Osteoblast (primary cell): ENCODE results near the gene GPR107. TPM values are rescaled to one million over a fixed set of nuclear protein-coding genes. Genes with fewer than 3 reads are reported as not detected.
A peak's percentile ranks its signal among the peaks of the same experiment; 100 is the strongest.

Source experiments
- DNase-seq: peaks from one replicate; pipeline ENCODE4 v3.0.0; 2011; ENCODE audit warnings: low spot score, mixed read lengths; ENCODE audit not compliant: insufficient read length; ENCODE audit errors: missing footprints
- H2AFZ ChIP-seq: 2 replicates; pipeline ENCODE4 v1.6.0; 2011; ENCODE audit warnings: mild to moderate bottlenecking, low read length
- H3K27ac ChIP-seq: 2 replicates; pipeline ENCODE4 v1.5.1; 2011; ENCODE audit warnings: mild to moderate bottlenecking, low read depth, low read length, moderate library complexity
- H3K27me3 ChIP-seq: 2 replicates; pipeline ENCODE4 v1.6.0; 2012; ENCODE audit warnings: mild to moderate bottlenecking, control low read depth, inconsistent platforms, low read length, moderate library complexity; ENCODE audit not compliant: insufficient read depth
- H3K36me3 ChIP-seq: 2 replicates; pipeline ENCODE4 v1.5.1; 2011; ENCODE audit warnings: mild to moderate bottlenecking, low read length, control low read depth, moderate library complexity; ENCODE audit not compliant: insufficient read depth
- H3K4me1 ChIP-seq: 2 replicates; pipeline ENCODE4 v1.5.1; 2011; ENCODE audit warnings: mild to moderate bottlenecking, low read length, control low read depth, moderate library complexity; ENCODE audit not compliant: insufficient read depth
- H3K4me2 ChIP-seq: 2 replicates; pipeline ENCODE4 v1.6.0; 2011; ENCODE audit warnings: mild to moderate bottlenecking, low read length; ENCODE audit not compliant: insufficient read depth
- H3K4me3 ChIP-seq: fragments of 200-600 bp; sonication (generic); 3 replicates; pipeline ENCODE4 v1.5.1; 2012; ENCODE audit warnings: mild to moderate bottlenecking, low read length, inconsistent platforms; ENCODE audit not compliant: insufficient read depth
- H3K79me2 ChIP-seq: 2 replicates; pipeline ENCODE4 v1.6.0; 2012; ENCODE audit warnings: mild to moderate bottlenecking, low read length, control low read depth, inconsistent platforms; ENCODE audit not compliant: insufficient read depth
- H3K9me3 ChIP-seq: 2 replicates; pipeline ENCODE4 v1.5.1; 2011; ENCODE audit warnings: low read depth, low read length, control low read depth
- H4K20me1 ChIP-seq: 2 replicates; pipeline ENCODE4 v1.6.0; 2012; ENCODE audit warnings: mild to moderate bottlenecking, low read length, control low read depth; ENCODE audit not compliant: insufficient read depth
- total RNA-seq: library from RNA; depleted of rRNA; stranded (reverse); fragments of >200 nt; gene quantifications from 2 replicates; pipeline ENCODE4 v1.2.3, GENCODE V29; 2012
- TF ChIP-seq, protein P1 (sequence below): IDR thresholded peaks from 2 replicates; pipeline ENCODE4 v1.5.1; 2011; ENCODE audit warnings: mild to moderate bottlenecking, low read depth, low read length, moderate library complexity; ENCODE audit errors: extremely low read depth

Gene GPR107
- total RNA-seq, 1 donor, result 25.3 TPM

DNA sequence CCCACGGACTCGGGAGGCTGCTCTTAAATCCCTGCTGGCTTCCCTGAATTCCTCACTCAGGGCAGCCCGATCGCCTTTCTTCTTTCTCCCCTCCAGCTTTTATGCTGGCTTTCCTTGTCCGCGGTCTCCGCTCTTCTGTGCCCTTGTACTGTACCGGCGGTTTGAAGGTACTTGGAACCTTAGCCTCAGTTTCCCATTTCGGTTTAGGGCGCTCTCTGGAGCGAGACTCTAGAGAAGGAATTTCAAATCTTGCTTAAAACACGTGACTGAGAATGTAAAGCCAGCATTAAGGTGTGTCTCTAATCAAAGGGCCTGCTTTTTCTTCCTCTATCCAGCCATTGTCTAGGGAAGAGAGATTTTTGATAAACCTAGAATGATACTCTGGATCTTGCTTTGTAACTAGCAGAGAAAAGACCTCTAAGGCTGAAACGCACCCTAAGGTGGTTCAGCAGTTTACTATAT, 650 bp downstream of the GPR107 start:
- peaks cover 60% of the 10 kb centered on the region for H3K79me2 ChIP-seq
- DNase-seq, result no peak

DNA sequence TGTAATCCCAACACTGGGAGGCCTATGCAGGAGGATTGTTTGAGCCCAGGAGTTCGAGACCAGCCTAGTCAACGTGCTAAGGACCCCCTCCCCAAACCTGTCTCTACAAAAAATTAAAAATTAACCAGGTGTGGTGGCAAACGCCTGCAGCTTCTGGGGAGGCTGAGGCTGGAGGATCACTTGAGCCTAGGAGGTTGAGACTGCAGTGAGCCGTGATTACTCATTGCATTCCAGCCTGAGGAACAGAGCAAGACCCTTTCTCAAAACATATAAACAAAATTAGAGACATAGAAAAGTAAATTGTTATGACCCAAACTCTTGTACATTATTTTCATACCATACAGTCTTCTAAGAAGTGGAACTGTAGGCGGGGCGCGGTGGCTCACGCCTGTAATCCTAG, 1.1 kb downstream of the GPR107 start:
- Histone ChIP-seq H3K4me2 (peak overlapping the region; percentile 80), H2AFZ (no peak overlapping the region), H3K27ac (peak overlapping the region; percentile 89), H3K4me3 (peak overlapping the region; percentile 88), H4K20me1 (peaks cover 25% of the 10 kb centered on the region), H3K27me3 (no peaks in the 10 kb centered on the region), H3K36me3 (peaks cover 4% of the 10 kb centered on the region), H3K4me1 (peaks cover 14% of the 10 kb centered on the region), H3K79me2 (peaks cover 65% of the 10 kb centered on the region), H3K9me3 (no peaks in the 10 kb centered on the region)
- TF ChIP-seq, protein P1, sequence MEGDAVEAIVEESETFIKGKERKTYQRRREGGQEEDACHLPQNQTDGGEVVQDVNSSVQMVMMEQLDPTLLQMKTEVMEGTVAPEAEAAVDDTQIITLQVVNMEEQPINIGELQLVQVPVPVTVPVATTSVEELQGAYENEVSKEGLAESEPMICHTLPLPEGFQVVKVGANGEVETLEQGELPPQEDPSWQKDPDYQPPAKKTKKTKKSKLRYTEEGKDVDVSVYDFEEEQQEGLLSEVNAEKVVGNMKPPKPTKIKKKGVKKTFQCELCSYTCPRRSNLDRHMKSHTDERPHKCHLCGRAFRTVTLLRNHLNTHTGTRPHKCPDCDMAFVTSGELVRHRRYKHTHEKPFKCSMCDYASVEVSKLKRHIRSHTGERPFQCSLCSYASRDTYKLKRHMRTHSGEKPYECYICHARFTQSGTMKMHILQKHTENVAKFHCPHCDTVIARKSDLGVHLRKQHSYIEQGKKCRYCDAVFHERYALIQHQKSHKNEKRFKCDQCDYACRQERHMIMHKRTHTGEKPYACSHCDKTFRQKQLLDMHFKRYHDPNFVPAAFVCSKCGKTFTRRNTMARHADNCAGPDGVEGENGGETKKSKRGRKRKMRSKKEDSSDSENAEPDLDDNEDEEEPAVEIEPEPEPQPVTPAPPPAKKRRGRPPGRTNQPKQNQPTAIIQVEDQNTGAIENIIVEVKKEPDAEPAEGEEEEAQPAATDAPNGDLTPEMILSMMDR, result no peak
- no peak for DNase-seq

More for the DNA sequence above, 650 bp downstream of the GPR107 start:
- Histone ChIP-seq H3K27me3 (no peaks in the 10 kb centered on the region), H3K4me3 (peak overlapping the region; percentile 88), H3K4me2 (peak overlapping the region; percentile 80), H4K20me1 (peaks cover 22% of the 10 kb centered on the region), H3K27ac (peak overlapping the region; percentile 89), H3K4me1 (peaks cover 14% of the 10 kb centered on the region), H2AFZ (peak overlapping the region; percentile 94), H3K9me3 (no peaks in the 10 kb centered on the region), H3K36me3 (peaks cover 4% of the 10 kb centered on the region)
- TF ChIP-seq, protein P1, result no peak

DNA sequence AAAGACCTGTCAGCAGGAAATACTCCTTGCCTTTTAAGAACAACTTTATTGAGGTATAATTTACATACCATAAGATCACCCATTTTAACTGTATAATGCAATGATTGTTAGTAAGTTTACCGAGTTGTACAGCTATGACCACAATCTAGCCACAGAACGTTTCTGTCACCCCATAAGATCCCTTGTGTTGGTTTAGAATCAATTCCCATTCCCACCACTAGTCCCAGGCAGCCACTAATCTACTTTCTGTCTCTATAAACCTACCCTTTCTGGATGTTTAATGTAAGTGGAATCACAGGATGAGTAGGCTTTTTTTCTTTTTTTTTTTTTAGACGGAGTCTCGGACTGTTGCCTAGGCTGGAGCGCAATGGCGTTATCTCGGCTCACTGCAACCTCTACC, 4.4 kb downstream of the GPR107 start:
- peaks cover 8% of the 10 kb centered on the region for H3K4me1 ChIP-seq
- peaks cover 47% of the 10 kb centered on the region for H4K20me1 ChIP-seq
- peak; percentile 71 for DNase-seq
- peaks cover 95% of the 10 kb centered on the region for H3K79me2 ChIP-seq
- no peak overlapping the region for H3K4me3 ChIP-seq
- no peaks in the 10 kb centered on the region for H3K27me3 ChIP-seq
- H3K4me2 ChIP-seq, result no peak overlapping the region
- H3K36me3 ChIP-seq, result peaks cover 4% of the 10 kb centered on the region
- no peak overlapping the region for H2AFZ ChIP-seq
- H3K27ac ChIP-seq, result no peak overlapping the region
- TF ChIP-seq, protein P1, result peak; percentile 50
- no peaks in the 10 kb centered on the region for H3K9me3 ChIP-seq

DNA sequence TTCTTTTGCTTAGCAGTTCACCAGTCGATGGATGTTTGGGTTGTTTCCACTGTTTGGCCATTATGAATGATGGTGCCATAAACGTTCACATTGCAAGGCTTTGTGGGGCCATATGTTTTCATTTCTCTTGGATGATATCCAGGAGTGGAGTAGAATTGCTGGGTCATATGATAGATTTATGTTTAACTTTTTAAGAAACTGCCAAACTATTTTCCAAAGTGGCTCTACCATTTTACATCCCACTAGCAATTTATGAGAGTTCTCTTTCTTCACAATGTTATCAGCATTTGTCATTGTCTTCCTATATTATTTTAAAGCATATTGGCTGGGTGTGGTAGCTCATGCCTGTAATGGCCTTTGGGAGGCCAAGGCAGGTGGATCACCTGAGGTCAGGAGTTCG, 5.2 kb downstream of the GPR107 start:
- TF ChIP-seq, protein P1, result no peak
- Histone ChIP-seq H2AFZ (no peak overlapping the region), H4K20me1 (peaks cover 47% of the 10 kb centered on the region), H3K9me3 (no peaks in the 10 kb centered on the region), H3K27ac (no peak overlapping the region), H3K36me3 (peaks cover 4% of the 10 kb centered on the region), H3K79me2 (peaks cover 95% of the 10 kb centered on the region), H3K4me1 (peaks cover 7% of the 10 kb centered on the region), H3K4me2 (no peak overlapping the region), H3K27me3 (no peaks in the 10 kb centered on the region), H3K4me3 (no peak overlapping the region)
- peak; percentile 19 for DNase-seq
